ENCODE results near the gene OR9G4. TPM values are rescaled to one million over a fixed set of nuclear protein-coding genes. Genes with fewer than 3 reads are reported as not detected.

OR9G4 gene
- total RNA-seq: not detected in 2 replicates

GRCh38 chr11:56748597-56748996 is at the start of gene OR9G4:
Gene OR9G4 (minus strand): TSS chr11:56748697. CDS start chr11:56743766, 4,931 bp downstream.

GRCh38 chr11:56698795-56699194 is 49.7 kb downstream of the OR9G4 start, which contains the start of gene OR9G1:
Gene OR9G1 (plus strand): TSS chr11:56699095. CDS start chr11:56700388, 1,293 bp downstream.

Other genes starting within 250 kb of the OR9G4 start
- not detected in 2 replicates for gene OR5M11, start 205.4 kb downstream of the OR9G4 start, total RNA-seq
- not detected in 2 replicates for gene OR5M10, start 171.0 kb downstream of the OR9G4 start, total RNA-seq
- gene OR5M1, start 133.8 kb downstream of the OR9G4 start, total RNA-seq: not detected in 2 replicates
- gene OR5AP2, start 106.3 kb downstream of the OR9G4 start, total RNA-seq: not detected in 2 replicates
- not detected in 2 replicates for gene OR5AR1, start 85.0 kb downstream of the OR9G4 start, total RNA-seq
- gene OR9G1, start 49.6 kb downstream of the OR9G4 start, total RNA-seq: not detected in 2 replicates
- gene OR5AK2, start 240.2 kb upstream of the OR9G4 start, total RNA-seq: not detected in 2 replicates

All from hair follicular keratinocyte (primary cell).